Measurements from ENCODE around the gene HMGB3. TPM values are rescaled to one million over a fixed set of nuclear protein-coding genes. Genes with fewer than 3 reads are reported as not detected.

HMGB3 gene
- total RNA-seq, 1 experiment from 2014 or later, result 95.0 TPM

DNA sequence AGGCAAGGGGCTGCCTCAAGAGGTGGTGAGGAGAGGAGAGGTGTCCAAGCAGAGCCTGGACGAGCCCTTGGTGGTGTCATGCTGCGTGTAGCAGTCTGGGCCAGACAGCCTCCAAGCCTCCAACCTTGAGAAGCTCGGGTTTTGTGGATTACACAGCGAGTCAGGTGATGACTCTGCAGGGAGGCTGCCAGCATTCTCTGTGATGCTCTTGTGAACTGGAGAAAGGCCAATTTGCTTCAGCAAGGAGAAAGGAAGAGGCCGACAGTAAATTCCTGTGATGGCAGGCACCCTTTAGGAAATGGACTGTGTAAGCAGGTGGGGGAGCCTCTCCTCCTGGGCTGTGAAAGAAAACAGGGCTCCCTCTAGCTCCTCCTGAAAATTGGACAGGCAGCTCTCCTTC is 48.7 kb upstream of the HMGB3 start:
- POLR2A ChIA-PET (ENCODE audit: unreplicated experiment), result no interaction called here
- Histone ChIP-seq H3K9me2 (replicated peaks; ENCODE audit: low read length) (no peaks in the 10 kb centered on the region), H3K4me2 (ENCODE audit: low read length) (0 out of 2 replicates have a peak overlapping the region, but pooled peaks have one; percentile 11), H3F3A (ENCODE audit: low read length, unreplicated experiment) (no peaks in the 10 kb centered on the region), H3K36me3 (ENCODE audit: low read depth, low read length) (no peaks in the 10 kb centered on the region), H3K27ac (ENCODE audit: low read length) (no peak overlapping the region), H2AFZ (ENCODE audit: low read length) (peak overlapping the region; percentile 67), H3K4me1 (ENCODE audit: insufficient read depth, low read length) (peaks cover 14% of the 10 kb centered on the region; the same call in 1 of the 2 replicates), H4K20me1 (ENCODE audit: low read length) (no peaks in the 10 kb centered on the region), H3K9ac (ENCODE audit: low read length) (no peak overlapping the region), H3K4me3 (ENCODE audit: low read length) (no peak overlapping the region), H3K27me3 (ENCODE audit: low read length) (no peaks in the 10 kb centered on the region), H3K79me2 (ENCODE audit: low read length) (no peaks in the 10 kb centered on the region), H3K9me3 (ENCODE audit: low read length) (no peaks in the 10 kb centered on the region)
- TF ChIP-seq EZH2phosphoT487 (IDR thresholded peaks at IDR 0.05; ENCODE audit: borderline replicate concordance, low read length), result no peak
- no peak for TF ChIP-seq EZH2 (IDR thresholded peaks at IDR 0.05; ENCODE audit: low read length, unreplicated experiment)
- TF ChIP-seq, protein P1, sequence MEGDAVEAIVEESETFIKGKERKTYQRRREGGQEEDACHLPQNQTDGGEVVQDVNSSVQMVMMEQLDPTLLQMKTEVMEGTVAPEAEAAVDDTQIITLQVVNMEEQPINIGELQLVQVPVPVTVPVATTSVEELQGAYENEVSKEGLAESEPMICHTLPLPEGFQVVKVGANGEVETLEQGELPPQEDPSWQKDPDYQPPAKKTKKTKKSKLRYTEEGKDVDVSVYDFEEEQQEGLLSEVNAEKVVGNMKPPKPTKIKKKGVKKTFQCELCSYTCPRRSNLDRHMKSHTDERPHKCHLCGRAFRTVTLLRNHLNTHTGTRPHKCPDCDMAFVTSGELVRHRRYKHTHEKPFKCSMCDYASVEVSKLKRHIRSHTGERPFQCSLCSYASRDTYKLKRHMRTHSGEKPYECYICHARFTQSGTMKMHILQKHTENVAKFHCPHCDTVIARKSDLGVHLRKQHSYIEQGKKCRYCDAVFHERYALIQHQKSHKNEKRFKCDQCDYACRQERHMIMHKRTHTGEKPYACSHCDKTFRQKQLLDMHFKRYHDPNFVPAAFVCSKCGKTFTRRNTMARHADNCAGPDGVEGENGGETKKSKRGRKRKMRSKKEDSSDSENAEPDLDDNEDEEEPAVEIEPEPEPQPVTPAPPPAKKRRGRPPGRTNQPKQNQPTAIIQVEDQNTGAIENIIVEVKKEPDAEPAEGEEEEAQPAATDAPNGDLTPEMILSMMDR (conservative IDR thresholded peaks at IDR 0.05; ENCODE audit: low read depth, low read length), result no peak
- CTCF ChIA-PET, result interaction anchor here (0.6 kb wide), 1 partner anchor 162 kb away, joined by 4 read pairs; no protein-coding TSS in a partner anchor
- DNase-seq (peak; percentile 60), ATAC-seq (peak; percentile 71)
- BruUV-seq (replicated peaks), result no TSS peak
- intact Hi-C loops (cut with micrococcal nuclease), result no loop called here

DNA sequence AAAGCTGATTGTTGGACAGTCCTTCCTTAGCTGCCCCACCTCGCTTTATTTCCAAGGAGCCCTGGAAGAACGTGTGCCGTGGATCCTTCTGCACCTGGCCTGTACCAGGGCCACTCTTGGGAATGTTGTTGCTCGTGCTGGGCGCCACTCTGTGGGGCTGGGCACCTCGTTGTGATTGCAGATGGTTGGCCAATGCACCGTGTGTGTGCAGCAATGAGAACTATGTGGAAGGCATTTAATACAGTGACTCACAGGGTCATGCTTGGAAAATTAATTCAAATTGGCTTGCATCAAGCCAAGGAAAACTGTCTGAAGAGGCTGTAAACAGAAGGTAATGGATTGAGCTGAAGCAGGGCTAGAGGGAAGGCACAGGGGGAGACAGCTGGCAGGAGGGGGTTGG is 47.7 kb upstream of the HMGB3 start:
- Histone ChIP-seq H3K27ac (ENCODE audit: low read length) (no peak overlapping the region), H3K27me3 (ENCODE audit: low read length) (no peaks in the 10 kb centered on the region), H3K9me3 (ENCODE audit: low read length) (no peaks in the 10 kb centered on the region), H3K79me2 (ENCODE audit: low read length) (no peaks in the 10 kb centered on the region), H3K9ac (ENCODE audit: low read length) (no peak overlapping the region), H3F3A (ENCODE audit: low read length, unreplicated experiment) (no peaks in the 10 kb centered on the region), H3K36me3 (ENCODE audit: low read depth, low read length) (no peaks in the 10 kb centered on the region), H3K9me2 (replicated peaks; ENCODE audit: low read length) (no peaks in the 10 kb centered on the region), H3K4me3 (ENCODE audit: low read length) (no peak overlapping the region), H2AFZ (ENCODE audit: low read length) (no peak overlapping the region), H3K4me2 (ENCODE audit: low read length) (no peak overlapping the region), H3K4me1 (ENCODE audit: insufficient read depth, low read length) (peaks cover 14% of the 10 kb centered on the region; the same call in 1 of the 2 replicates), H4K20me1 (ENCODE audit: low read length) (no peaks in the 10 kb centered on the region)
- TF ChIP-seq, protein P1 (conservative IDR thresholded peaks at IDR 0.05; ENCODE audit: low read depth, low read length), result no peak
- no peak for TF ChIP-seq EZH2 (IDR thresholded peaks at IDR 0.05; ENCODE audit: low read length, unreplicated experiment)
- no peak for TF ChIP-seq EZH2phosphoT487 (IDR thresholded peaks at IDR 0.05; ENCODE audit: borderline replicate concordance, low read length)
- POLR2A ChIA-PET (ENCODE audit: unreplicated experiment), result no interaction called here
- DNase-seq (peak; percentile 31), ATAC-seq (peak; percentile 41)
- BruUV-seq (replicated peaks), result no TSS peak
- CTCF ChIA-PET, result interaction anchor here (0.6 kb wide), 1 partner anchor 56 kb away, joined by 3 read pairs; no protein-coding TSS in a partner anchor
- intact Hi-C loops (cut with micrococcal nuclease), result no loop called here

DNA sequence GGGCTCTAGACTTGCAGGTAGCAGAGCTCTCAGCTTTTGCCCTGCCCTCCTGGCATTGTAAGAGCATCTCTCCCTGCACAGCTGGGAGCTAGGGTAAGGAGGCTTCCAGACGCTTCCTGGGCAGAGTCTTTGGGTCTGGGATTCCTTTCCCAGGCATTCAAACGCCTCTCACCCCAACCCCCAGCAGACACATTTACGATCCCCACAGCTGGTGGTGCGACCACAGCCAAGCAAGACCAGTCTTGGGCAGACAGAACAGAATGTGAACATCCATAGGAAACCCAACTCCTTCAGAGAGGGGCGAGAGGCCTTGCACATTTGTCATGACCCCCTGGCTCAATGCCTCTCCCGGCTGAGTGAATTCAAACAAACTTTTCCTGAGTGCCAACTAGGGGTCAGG is 46.6 kb upstream of the HMGB3 start:
- Histone ChIP-seq H3K79me2 (ENCODE audit: low read length) (no peaks in the 10 kb centered on the region), H3K27ac (ENCODE audit: low read length) (no peak overlapping the region), H3K9ac (ENCODE audit: low read length) (no peak overlapping the region), H3K4me1 (ENCODE audit: insufficient read depth, low read length) (peaks cover 14% of the 10 kb centered on the region; the same call in 1 of the 2 replicates), H3K27me3 (ENCODE audit: low read length) (no peaks in the 10 kb centered on the region), H3K9me2 (replicated peaks; ENCODE audit: low read length) (no peaks in the 10 kb centered on the region), H2AFZ (ENCODE audit: low read length) (no peak overlapping the region), H3K4me3 (ENCODE audit: low read length) (no peak overlapping the region), H3F3A (ENCODE audit: low read length, unreplicated experiment) (no peaks in the 10 kb centered on the region), H3K4me2 (ENCODE audit: low read length) (no peak overlapping the region), H3K9me3 (ENCODE audit: low read length) (no peaks in the 10 kb centered on the region), H4K20me1 (ENCODE audit: low read length) (no peaks in the 10 kb centered on the region), H3K36me3 (ENCODE audit: low read depth, low read length) (no peaks in the 10 kb centered on the region)
- TF ChIP-seq EZH2 (IDR thresholded peaks at IDR 0.05; ENCODE audit: low read length, unreplicated experiment) (no peak), EZH2phosphoT487 (IDR thresholded peaks at IDR 0.05; ENCODE audit: borderline replicate concordance, low read length) (no peak)
- TF ChIP-seq, protein P1 (conservative IDR thresholded peaks at IDR 0.05; ENCODE audit: low read depth, low read length), result no peak
- POLR2A ChIA-PET (ENCODE audit: unreplicated experiment), result no interaction called here
- intact Hi-C loops (cut with micrococcal nuclease), result no loop called here
- BruUV-seq (replicated peaks), result no TSS peak
- CTCF ChIA-PET, result no interaction called here
- DNase-seq, result no peak
- ATAC-seq, result no peak

Data from PC-3 (cell line).